B cell (primary cell): ENCODE data around the gene RREB1. TPM values are rescaled to one million over a fixed set of nuclear protein-coding genes. Genes with fewer than 3 reads are reported as not detected.

Experiments used
- ATAC-seq: fragments of 200-7000 bp; cut with Tn5 transposase; one replicate; pipeline ENCODE4 v1.10.0; 2021; ENCODE audit warnings: low read depth, mild to moderate bottlenecking, moderate number of reproducible peaks, moderate library complexity
- CTCF ChIA-PET: fragments of 350-600 bp; sonication (Branson Sonifier 250); formaldehyde crosslinking; loops from one replicate; lab custom pipeline; 2021; ENCODE audit warnings: antibody characterized with exemption, inconsistent platforms; lab: Charles Lee
- POLR2A ChIA-PET: fragments of 350-600 bp; sonication (Branson Sonifier 250); formaldehyde crosslinking; loops from one replicate; lab custom pipeline; 2021; ENCODE audit warnings: antibody characterized with exemption; lab: Charles Lee
- DNase-seq: peaks from one replicate; pipeline ENCODE4 v3.0.0; 2013
- H2AFZ ChIP-seq: 2 replicates; pipeline ENCODE4 v1.6.1; 2012; ENCODE audit warnings: mild to moderate bottlenecking, low read depth, low read length; ENCODE audit not compliant: insufficient read depth, poor library complexity, severe bottlenecking
- H3K27ac ChIP-seq, 2 donors: 1 replicate in 1 of 2; 2 replicates in 1 of 2; pipeline ENCODE4 v1.5.1; 2012 to 2013; ENCODE audit warnings: low read length in 2 of 2, mild to moderate bottlenecking in 2 of 2, moderate library complexity in 1 of 2
- H3K27me3 ChIP-seq, 4 experiments: fragments of 200-600 bp in 1 of 4; sonication (generic) in 1 of 4; replicated peaks in 1 of 4; 1 replicate in 2 of 4; 2 replicates in 2 of 4; pipeline versions ENCODE4 v1.6.1 to v1.7.0; 2013 to 2016; ENCODE audit warnings: low read length in 3 of 4, mild to moderate bottlenecking in 2 of 4, mixed read lengths in 1 of 4, moderate library complexity in 1 of 4; ENCODE audit not compliant: insufficient read depth in 4 of 4, control insufficient read depth in 3 of 4; ENCODE audit errors: control extremely low read depth in 1 of 4
- H3K36me3 ChIP-seq, 2 experiments: replicated peaks in 1 of 2; 1 replicate in 1 of 2; 2 replicates in 1 of 2; pipeline versions ENCODE4 v1.6.1 to v1.7.1; 2013; ENCODE audit warnings: low read length in 1 of 2; ENCODE audit not compliant: insufficient read depth in 2 of 2, control insufficient read depth in 1 of 2; ENCODE audit errors: control extremely low read depth in 1 of 2, extremely low read depth in 1 of 2
- H3K4me1 ChIP-seq, 2 donors: fragments of 200-600 bp in 1 of 2; sonication (generic) in 1 of 2; 1 replicate in 1 of 2; 2 replicates in 1 of 2; pipeline versions ENCODE4 v1.5.1 to v1.6.1; 2013 to 2017; ENCODE audit warnings: low read length in 2 of 2; ENCODE audit not compliant: control insufficient read depth in 2 of 2, insufficient read depth in 2 of 2
- H3K4me2 ChIP-seq: replicated peaks from 2 replicates; pipeline ENCODE3; 2012; ENCODE audit warnings: mild to moderate bottlenecking, low read depth, low read length; ENCODE audit not compliant: poor library complexity, severe bottlenecking
- H3K4me3 ChIP-seq, 5 experiments: fragments of 200-600 bp in 1 of 5; sonication (generic) in 1 of 5; 1 replicate in 3 of 5; 2 replicates in 2 of 5; pipeline versions ENCODE4 v1.5.1 to v1.7.0; 2011 to 2016; ENCODE audit warnings: low read length in 4 of 5, mild to moderate bottlenecking in 4 of 5, low read depth in 2 of 5, control low read depth in 1 of 5, moderate library complexity in 1 of 5; ENCODE audit not compliant: insufficient read depth in 1 of 5; ENCODE audit errors: control extremely low read depth in 1 of 5, extremely low read depth in 1 of 5
- H3K79me2 ChIP-seq: fragments of 200-600 bp; sonication (generic); one replicate; pipeline ENCODE4 v1.6.0; 2016; ENCODE audit warnings: low read length; ENCODE audit not compliant: control insufficient read depth, insufficient read depth
- H3K9ac ChIP-seq: fragments of 200-600 bp; sonication (generic); 2 replicates; pipeline ENCODE4 v1.6.1; 2017; ENCODE audit warnings: mild to moderate bottlenecking, low read length, moderate library complexity
- H3K9me3 ChIP-seq, 3 donors: one replicate each; pipeline versions ENCODE4 v1.6.1 to v1.7.1; 2013; ENCODE audit warnings: low read length in 2 of 3; ENCODE audit not compliant: control insufficient read depth in 2 of 3, insufficient read depth in 1 of 3; ENCODE audit errors: control extremely low read depth in 1 of 3
- H4K20me1 ChIP-seq: 2 replicates; pipeline ENCODE4 v1.6.0; 2012; ENCODE audit warnings: mild to moderate bottlenecking, low read length; ENCODE audit not compliant: insufficient read depth, control insufficient read depth, poor library complexity, severe bottlenecking
- H3K27ac Mint-ChIP-seq: one replicate; pipeline ENCODE4 v1.8.0; 2021; ENCODE audit warnings: mixed read lengths
- H3K27me3 Mint-ChIP-seq: one replicate; pipeline ENCODE4 v1.8.0; 2021; ENCODE audit warnings: mixed read lengths
- H3K4me1 Mint-ChIP-seq: one replicate; pipeline ENCODE4 v1.8.0; 2021; ENCODE audit warnings: mixed read lengths
- H3K4me3 Mint-ChIP-seq: one replicate; pipeline ENCODE4 v1.8.0; 2021; ENCODE audit warnings: mixed read lengths
- H3K9me3 Mint-ChIP-seq: one replicate; pipeline ENCODE4 v1.8.0; 2022; ENCODE audit warnings: mixed read lengths; ENCODE audit not compliant: insufficient read depth
- CTCF ChIP-seq: fragments of 200-600 bp; IDR thresholded peaks from one replicate; pipeline ENCODE4 v1.8.0; 2022; ENCODE audit warnings: antibody characterized with exemption, mild to moderate bottlenecking
- EZH2 ChIP-seq: IDR thresholded peaks from 2 replicates; pipeline ENCODE4 v1.6.1; 2012; ENCODE audit warnings: borderline replicate concordance, low read depth, mild to moderate bottlenecking, moderate library complexity, low read length; ENCODE audit not compliant: insufficient read depth, poor library complexity, severe bottlenecking
- WGBS: methylation state at CpG from one replicate; pipeline ENCODE4 v1.1.5; 2013; ENCODE audit warnings: missing lambda C conversion rate; ENCODE audit not compliant: insufficient coverage; 5-methylcytosine and 5-hydroxymethylcytosine counted together
- intact Hi-C: fragments of 100-400 bp; cut with micrococcal nuclease; formaldehyde crosslinking; loops from one replicate; pipeline ENCODE4 v1.10.0; 2022
- polyA plus RNA-seq: library from polyadenylated mRNA; depleted of rRNA; stranded (reverse); fragments of >200 nt; gene quantifications from 2 replicates; pipeline ENCODE4 v1.2.3, GENCODE V29; 2012
- total RNA-seq, 2 donors: library from RNA; stranded (reverse); fragments of 120-200 nt in 1 of 2; gene quantifications; 1 replicate in 1 of 2; 2 replicates in 1 of 2; pipeline versions ENCODE4 v1.2.3 to v1.2.4, GENCODE V29; 2013 to 2022

RREB1 gene
- total and polyA plus RNA-seq, 2 donors (not counting 1 experiment from before 2014, with no cell fraction given) = 10.4 to 58.6 TPM

- Histone ChIP-seq H3K9me3 (no peaks in the 10 kb centered on the region), H2AFZ (peak overlapping the region; percentile 26), H3K4me2 (peak overlapping the region; percentile 48), H3K9ac (no peak overlapping the region), H3K4me1 (peaks cover 7 to 9% of the 10 kb centered on the region in 2 donors), H3K27ac (no peak overlapping the region), H3K79me2 (peaks cover 5% of the 10 kb centered on the region), H3K36me3 (no peaks in the 10 kb centered on the region), H4K20me1 (no peaks in the 10 kb centered on the region), H3K4me3 (no peak overlapping the region), H3K27me3 (no peaks in the 10 kb centered on the region)
- 14% methylated on average over 1 of the region's 3 CpGs for whole genome bisulfite sequencing
- CTCF ChIA-PET = interaction anchor here (1.3 kb wide), 1 partner anchor 13 kb away, joined by 5 read pairs; no protein-coding TSS in a partner anchor
- TF ChIP-seq CTCF (no peak), EZH2 (no peak)
- Mint-ChIP-seq H3K4me3 (no peak overlapping the region), H3K4me1 (peaks cover 16% of the 10 kb centered on the region), H3K27me3 (no peaks in the 10 kb centered on the region), H3K9me3 (no peaks in the 10 kb centered on the region), H3K27ac (no peak overlapping the region)
- intact Hi-C loops = no loop called here
- ATAC-seq (peak; percentile 47), DNase-seq (peak; percentile 36)
- POLR2A ChIA-PET = interaction anchor here (0.8 kb wide), 1 partner anchor 289 kb away, joined by 3 read pairs; no protein-coding TSS in a partner anchor
Observed at GRCh38 chr6:7100072-7100752, 7.5 kb upstream of the RREB1 start.

- ChIA-PET CTCF (interaction anchor here (1.3 kb wide), 1 partner anchor 13 kb away, joined by 5 read pairs; no protein-coding TSS in a partner anchor), POLR2A (no interaction called here)
- H3K27me3 ChIP-seq = no peaks in the 10 kb centered on the region
- peaks cover 16% of the 10 kb centered on the region for H3K4me1 Mint-ChIP-seq
- H3K4me3 Mint-ChIP-seq = no peak overlapping the region
- no peaks in the 10 kb centered on the region for H3K36me3 ChIP-seq
- no peak for TF ChIP-seq EZH2
- no peak overlapping the region for H2AFZ ChIP-seq
- no peak overlapping the region for H3K27ac Mint-ChIP-seq
- H3K79me2 ChIP-seq = peaks cover 5% of the 10 kb centered on the region
- 98% methylated on average over 10 of the region's 10 CpGs for WGBS
- ATAC-seq (no peak), DNase-seq (no peak)
- intact Hi-C loops = no loop called here
- no peaks in the 10 kb centered on the region for H3K9me3 ChIP-seq
- H3K4me3 ChIP-seq = no peak overlapping the region
- no peak overlapping the region for H3K27ac ChIP-seq
- H3K27me3 Mint-ChIP-seq = no peaks in the 10 kb centered on the region
- no peak overlapping the region for H3K4me2 ChIP-seq
- H4K20me1 ChIP-seq = no peaks in the 10 kb centered on the region
- no peak overlapping the region for H3K9ac ChIP-seq
- no peaks in the 10 kb centered on the region for H3K9me3 Mint-ChIP-seq
- peaks cover 7 to 9% of the 10 kb centered on the region in 2 donors for H3K4me1 ChIP-seq
Observed at GRCh38 chr6:7100753-7101081, 7.0 kb upstream of the RREB1 start.
